DMS153 treated with DMSO at 0.1 percent for 48 hours (cell line): Measurements from ENCODE around the gene PER2.

Source experiments
- DNase-seq: peaks from one replicate; lab custom pipeline; 2025; ENCODE audit not compliant: unreplicated experiment; lab: John Stamatoyannopoulos, UW

Gene PER2

DNA sequence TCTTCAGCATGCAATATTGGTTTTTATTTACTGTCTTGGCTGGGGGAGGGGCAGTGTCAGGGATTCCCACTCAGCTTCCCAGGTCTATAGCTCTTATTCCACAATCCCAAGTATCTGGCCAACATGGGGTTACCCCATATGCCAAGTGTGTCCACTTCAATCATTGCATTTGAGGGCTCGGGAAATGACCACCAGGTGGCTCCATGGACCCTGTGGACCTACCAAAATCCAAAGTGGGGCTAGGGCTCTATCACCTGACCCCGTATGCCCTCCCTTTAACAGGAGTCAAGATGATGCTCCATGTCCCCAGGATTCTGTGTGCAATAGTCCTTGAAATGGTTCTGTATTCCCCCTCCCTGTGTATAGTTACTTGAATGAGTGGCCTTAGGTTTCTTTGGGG, 19.8 kb upstream of the PER2 start:
- no peak for DNase-seq

- DNase-seq, result no peak
These were observed 18.2 kb upstream of the PER2 start for GRCh38 chr2:238306672-238306998.

DNA sequence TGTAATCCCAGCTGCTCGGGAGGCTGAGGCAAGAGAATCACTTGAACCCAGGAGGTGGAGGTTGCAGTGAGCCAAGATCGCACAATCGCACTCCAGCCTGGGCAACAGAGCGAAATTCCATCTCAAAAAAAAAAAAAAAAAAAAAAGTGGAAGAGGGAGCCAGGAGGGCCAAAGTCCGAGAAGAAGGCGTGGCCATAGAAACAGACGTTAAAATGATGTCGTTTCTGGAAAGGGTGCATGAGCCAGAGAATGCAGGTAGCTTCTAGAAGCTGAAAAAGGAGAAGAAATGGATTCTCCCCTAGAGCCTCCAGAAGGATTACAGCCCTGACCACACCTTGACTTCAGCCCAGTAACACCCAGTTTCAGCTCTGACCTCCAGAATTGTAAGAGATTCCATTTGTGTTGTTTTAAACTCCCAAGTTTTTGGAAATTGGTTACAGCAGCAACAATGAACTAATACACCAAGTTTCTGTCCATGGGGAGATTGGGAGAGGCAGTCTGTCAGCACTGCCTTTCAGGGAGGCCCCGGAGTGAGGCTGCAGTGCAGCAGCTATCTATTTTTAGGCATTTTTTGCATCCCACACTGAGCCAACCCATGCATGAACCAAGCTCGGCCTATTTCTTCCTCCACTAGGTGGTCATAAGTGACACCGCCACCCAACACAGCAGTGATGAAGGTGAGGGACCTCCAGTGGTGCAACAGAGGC, 17.7 kb upstream of the PER2 start:
- DNase-seq, result no peak

- DNase-seq, result no peak
These were observed 16.9 kb upstream of the PER2 start for GRCh38 chr2:238305092-238305862.

DNA sequence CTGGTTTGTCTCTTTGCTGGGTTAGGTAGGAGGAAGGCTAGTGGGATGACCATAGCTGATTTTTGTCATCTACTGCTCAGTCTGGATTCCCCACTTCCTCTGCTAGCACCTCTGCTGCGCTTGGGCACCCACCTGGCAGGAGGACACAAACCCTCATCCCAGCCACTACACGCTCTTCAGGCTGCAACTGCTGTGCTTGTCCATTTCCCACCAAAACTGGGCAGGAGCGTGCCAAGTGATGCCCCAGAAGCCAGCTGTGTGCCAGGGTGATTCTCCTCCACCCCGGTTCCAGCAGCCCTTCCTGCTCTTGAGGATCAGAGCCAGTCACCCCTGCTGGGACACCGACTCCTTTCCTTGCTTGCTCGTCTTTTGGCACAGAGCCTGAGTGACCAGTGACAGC, 15.7 kb upstream of the PER2 start:
- DNase-seq, result no peak

DNA sequence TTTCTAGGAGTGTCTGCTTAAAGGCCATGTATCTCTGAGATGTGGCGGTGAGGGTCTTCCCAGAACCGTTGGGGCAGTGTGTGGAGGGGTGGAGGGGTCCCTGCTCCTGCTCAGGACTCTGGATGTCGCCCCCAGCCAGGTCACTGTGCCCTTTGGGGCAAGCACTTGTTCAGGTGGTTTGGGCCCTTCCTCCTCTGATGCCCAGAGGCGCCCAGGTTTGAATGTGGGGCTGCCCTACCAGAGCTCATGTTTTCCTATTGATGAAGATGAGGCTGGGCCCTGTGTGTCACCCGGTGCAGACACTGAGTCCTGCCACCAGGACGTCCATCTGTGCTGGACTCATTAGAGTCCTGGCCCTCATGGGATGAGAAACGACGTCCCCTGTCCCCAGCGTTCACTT, 14.3 kb upstream of the PER2 start:
- no peak for DNase-seq

DNA sequence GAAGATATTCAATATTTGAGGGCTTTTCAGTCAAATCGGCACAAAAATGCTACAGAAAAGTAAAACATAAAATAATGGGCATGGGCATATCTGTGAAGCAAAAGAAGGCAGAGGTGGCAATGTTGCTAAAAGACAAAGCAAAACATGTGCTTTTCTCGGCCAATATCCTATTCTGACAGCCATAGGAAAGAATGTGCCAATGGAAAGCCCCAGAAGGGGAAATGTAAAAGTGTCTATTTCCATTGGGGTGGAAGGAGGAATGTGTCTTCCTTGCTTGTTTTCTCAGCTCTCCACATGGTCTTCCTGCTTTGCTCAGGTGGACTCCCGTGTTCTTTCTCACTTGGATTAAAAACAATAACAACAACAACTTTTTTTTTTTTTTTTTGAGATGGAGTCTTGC, 13.7 kb upstream of the PER2 start:
- no peak for DNase-seq

- DNase-seq, result no peak
These were observed 11.4 kb upstream of the PER2 start for GRCh38 chr2:238299803-238300202.

- no peak for DNase-seq
These were observed 8.4 kb upstream of the PER2 start for GRCh38 chr2:238296638-238297457.

- DNase-seq, result no peak
These were observed 7.0 kb upstream of the PER2 start for GRCh38 chr2:238295144-238296112.

DNA sequence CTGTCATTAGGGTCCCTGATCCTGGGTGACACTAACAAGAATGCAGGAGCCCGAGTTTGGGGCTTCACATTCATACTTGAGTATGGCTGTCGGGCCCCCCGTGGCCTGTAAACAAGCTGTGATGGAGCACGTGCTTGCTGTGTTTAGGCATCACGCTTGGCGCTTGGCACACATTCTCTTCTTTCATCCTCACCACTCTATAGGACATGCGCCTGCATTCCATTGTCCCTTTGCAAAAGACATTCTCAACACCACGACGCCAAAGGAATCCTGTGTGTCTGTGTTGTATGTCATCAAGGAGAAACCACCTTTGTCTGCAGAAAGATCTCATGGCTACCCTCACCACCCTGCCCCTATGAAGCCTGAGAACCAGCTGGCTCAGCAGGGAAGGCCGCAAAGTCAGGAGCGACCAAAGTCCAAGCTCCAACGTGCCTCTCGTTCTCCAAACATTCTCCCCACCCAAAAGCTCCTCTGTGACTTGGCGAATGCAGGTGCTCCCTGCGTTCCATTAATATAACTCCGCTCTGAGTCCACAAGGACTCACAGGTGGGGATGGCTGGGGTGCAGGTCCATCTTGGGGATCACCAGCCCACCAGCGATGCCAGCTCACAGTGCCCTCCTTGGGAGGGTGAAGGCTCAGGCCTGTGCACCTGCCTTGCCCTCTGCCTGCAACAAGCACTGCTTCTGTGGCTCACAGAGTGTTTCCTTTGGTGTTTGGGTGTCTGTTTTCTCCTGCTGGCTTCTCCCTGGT, 6.2 kb upstream of the PER2 start:
- no peak for DNase-seq

DNA sequence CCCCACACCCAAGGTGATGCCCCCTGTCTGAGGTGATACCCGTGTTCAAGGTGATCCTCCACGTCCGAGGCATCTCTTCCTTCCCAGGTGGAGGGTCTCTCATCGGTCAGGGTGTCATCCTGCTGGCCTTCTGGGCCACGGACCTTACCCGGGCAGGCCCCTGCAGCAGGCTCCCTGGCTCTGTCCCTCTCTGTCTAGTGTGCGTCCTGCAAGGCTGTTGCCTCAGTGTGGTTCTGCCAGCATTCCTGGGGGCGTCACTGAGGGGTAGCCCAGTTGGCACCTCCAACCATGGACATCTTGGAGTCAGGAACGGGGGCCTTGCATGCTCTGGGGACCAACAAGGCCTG, 5.6 kb upstream of the PER2 start:
- DNase-seq, result no peak

DNA sequence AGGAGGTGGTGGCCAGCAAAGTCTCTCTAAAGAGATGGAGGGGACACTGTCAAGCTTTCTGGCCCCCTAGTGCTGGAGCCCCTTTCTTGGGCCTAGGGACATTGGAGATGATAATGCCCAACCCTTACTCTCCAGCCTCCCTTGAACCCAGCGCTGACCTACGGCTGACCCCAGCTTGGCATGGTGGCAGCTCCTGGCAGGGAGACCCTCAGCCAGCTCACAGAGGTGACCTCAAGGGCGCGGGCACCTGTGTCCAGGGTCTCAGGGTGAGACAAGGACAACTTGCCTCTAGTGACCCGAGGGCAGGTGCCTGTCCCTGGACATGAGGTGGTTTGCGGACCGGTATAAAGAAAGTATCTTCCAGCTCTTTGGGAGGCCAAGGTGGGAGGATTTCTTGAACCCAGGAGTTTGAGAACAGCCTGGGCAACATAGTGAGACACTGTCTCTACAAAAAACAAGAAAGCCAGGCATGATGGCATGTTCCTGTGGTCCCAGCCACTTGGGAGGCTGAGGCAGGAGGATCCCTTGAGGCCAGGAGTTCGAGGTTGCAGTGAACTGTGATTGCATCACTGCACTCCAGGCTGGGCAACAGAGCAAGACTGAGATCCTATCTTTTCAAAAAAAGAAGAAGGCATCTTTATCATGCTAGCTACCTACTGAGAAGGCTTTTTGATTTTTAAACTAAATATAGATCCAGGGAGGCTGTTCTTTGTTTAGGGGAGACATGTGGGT, 3.3 kb upstream of the PER2 start:
- DNase-seq, result no peak

- no peak for DNase-seq
These were observed 2.5 kb upstream of the PER2 start for GRCh38 chr2:238290715-238291549.

- DNase-seq, result peak; percentile 86
These were observed 1.7 kb upstream of the PER2 start for GRCh38 chr2:238290091-238290509.

GRCh38 chr2:238289574-238289973, 1.2 kb upstream of the PER2 start:
- no peak for DNase-seq

- peak; percentile 90 for DNase-seq
These were observed 502 bp upstream of the PER2 start for GRCh38 chr2:238288650-238289573.
